ENCODE measurements around the gene PGA5.

Gene PGA5

GRCh38 chr11:61297746-61298145 lies 56.8 kb downstream of the PGA5 start:
- no peak for DNase-seq

- no peak for DNase-seq
Measured at GRCh38 chr11:61298663-61299244, 57.8 kb downstream of the PGA5 start.
